Measurements from ENCODE around the gene PLA2G6.

Gene PLA2G6

GRCh38 chr22:38181453-38182200 is at the start of gene PLA2G6:
PLA2G6 (minus strand) TSS chr22:38181830; CDS start chr22:38169426, 12,404 bp downstream.
- DNase-seq (ENCODE audit: low read depth, low spot score) = peak; percentile 96

GRCh38 chr22:38230916-38231315 is 49.3 kb upstream of the PLA2G6 start:
- DNase-seq (ENCODE audit: low read depth, low spot score) = no peak

- DNase-seq (ENCODE audit: low read depth, low spot score) = no peak
Measured at GRCh38 chr22:38230108-38230825, 48.6 kb upstream of the PLA2G6 start.

GRCh38 chr22:38228873-38229740 is 47.5 kb upstream of the PLA2G6 start:
- no peak for DNase-seq (ENCODE audit: low read depth, low spot score)

- DNase-seq (ENCODE audit: low read depth, low spot score) = no peak
Measured at GRCh38 chr22:38228326-38228872, 46.8 kb upstream of the PLA2G6 start.

GRCh38 chr22:38226853-38227649 is 45.4 kb upstream of the PLA2G6 start:
- no peak for DNase-seq (ENCODE audit: low read depth, low spot score)

GRCh38 chr22:38223289-38223960 is 41.8 kb upstream of the PLA2G6 start:
- DNase-seq (ENCODE audit: low read depth, low spot score) = no peak

- no peak for DNase-seq (ENCODE audit: low read depth, low spot score)
Measured at GRCh38 chr22:38222797-38223119, 41.1 kb upstream of the PLA2G6 start.

- no peak for DNase-seq (ENCODE audit: low read depth, low spot score)
Measured at GRCh38 chr22:38221908-38222796, 40.5 kb upstream of the PLA2G6 start.

- DNase-seq (ENCODE audit: low read depth, low spot score) = no peak
Measured at GRCh38 chr22:38221407-38221806, 39.8 kb upstream of the PLA2G6 start.

- DNase-seq (ENCODE audit: low read depth, low spot score) = no peak
Measured at GRCh38 chr22:38220653-38221386, 39.2 kb upstream of the PLA2G6 start.

GRCh38 chr22:38220163-38220562 is 38.5 kb upstream of the PLA2G6 start:
- DNase-seq (ENCODE audit: low read depth, low spot score) = no peak

GRCh38 chr22:38219632-38220031 is 38.0 kb upstream of the PLA2G6 start:
- no peak for DNase-seq (ENCODE audit: low read depth, low spot score)

GRCh38 chr22:38218661-38219622 is 37.3 kb upstream of the PLA2G6 start:
- peak; percentile 69 for DNase-seq (ENCODE audit: low read depth, low spot score)

- no peak for DNase-seq (ENCODE audit: low read depth, low spot score)
Measured at GRCh38 chr22:38215156-38216038, 33.8 kb upstream of the PLA2G6 start.

- DNase-seq (ENCODE audit: low read depth, low spot score) = no peak
Measured at GRCh38 chr22:38214302-38215056, 32.8 kb upstream of the PLA2G6 start.
